ENCODE measurements around the gene PIH1D2.
"Not testable (repeated sequence)": the region's sequence is repeated elsewhere in the genome, so short reads cannot be mapped to it uniquely, and the experiment has no call there.

The PIH1D2 gene

DNA sequence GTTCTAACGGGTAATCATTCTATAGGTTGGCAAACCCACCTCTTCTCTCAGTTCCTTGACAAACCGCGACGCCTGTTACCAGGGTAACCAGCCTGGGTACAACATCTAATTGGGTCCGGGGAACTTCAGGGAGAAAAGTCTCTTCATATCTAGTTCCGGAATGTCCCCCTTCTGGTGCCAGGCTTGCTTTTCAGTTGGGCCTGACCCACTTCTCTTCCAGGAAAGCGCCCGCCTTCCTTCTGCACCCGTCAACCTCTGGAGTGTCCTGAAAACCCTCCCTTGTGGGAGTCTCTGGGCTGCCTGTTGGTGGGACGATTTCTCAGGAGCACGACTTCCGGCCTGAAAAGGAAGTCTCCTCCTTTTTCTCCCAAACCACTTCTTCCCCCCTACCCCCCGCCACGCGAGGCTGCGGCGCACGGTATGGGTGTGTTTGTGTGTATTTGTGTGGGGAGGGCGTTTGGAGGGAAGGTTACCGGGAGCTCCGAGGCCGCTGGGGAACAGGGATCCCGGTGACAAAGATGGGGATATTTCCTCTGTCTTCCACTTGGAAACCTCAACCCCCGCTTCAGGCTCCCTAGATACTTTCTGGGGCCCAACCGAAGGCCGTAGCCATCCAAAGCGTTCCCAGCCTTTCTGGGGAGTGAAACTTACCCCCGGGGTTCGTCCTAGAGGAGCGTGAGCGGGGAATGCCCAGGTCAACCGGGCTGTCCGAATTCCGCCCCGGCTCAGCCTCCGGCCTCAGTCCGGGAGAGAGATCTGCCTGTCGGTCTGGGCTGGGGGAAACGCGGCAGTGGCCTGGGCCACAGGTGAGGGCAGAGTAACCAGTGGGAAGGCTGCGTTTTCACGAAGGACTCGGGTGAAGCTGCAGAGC is at the start of gene PIH1D2, which contains the start of gene NKAPD1:
Gene PIH1D2 (minus strand): TSS at position 77 of the 871 bp plus-strand sequence. CDS start 843 bp downstream, outside the sequence.
Gene NKAPD1 (plus strand): TSS at position 359 of the 871 bp plus-strand sequence. CDS start 1,276 bp downstream, outside the sequence.
- DNase-seq (ENCODE audit: low read depth), result peak; percentile 70

DNA sequence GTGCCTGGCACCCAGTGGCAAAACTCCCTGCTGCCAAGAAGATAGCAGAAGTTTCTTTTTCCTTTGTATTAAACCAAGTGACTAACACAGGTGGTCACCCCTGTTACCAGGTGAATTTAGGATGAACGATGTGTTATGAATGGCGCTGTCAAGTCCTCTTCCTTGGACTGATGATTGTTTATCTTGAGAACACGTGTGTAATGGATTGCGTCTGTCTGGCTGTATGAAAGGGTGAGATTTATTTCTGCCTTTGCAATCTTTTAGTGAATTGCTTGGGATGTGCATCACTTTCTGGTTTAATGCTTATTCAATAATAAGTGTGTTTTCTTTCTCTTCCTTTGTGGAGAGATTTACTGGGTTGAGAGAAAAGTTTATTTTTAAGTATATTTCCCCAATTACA is 49.3 kb upstream of the PIH1D2 start:
- no peak for DNase-seq (ENCODE audit: low read depth)

DNA sequence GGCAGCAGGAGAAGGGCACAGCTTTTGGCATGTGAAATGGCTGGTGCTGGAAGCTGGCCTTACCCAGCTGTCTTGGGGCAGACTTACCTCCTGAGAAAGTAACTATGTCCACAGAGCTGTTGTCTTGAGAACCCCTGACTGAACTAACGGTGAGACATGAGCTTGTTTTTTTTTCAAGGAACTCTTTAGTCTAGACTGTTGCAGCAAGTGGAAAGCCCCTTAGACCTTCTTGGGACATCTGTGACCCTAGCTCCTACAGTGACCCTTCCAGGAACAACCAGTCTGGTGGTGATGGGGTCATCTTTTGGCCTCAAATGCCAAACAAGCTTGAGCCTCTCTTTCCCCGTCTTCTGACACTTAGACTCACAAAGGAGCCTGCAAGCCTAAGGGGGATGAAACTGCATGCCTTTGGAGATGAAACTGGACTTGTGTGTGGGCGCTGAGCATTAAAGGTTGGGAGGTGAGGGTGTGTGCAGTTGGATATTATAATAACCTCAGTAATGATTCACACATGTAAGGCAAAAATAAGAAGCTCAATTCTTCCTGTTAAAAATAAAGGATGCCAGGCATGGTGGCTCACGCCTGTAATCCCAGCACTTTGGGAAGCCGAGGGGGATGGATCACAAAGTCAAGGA is 48.3 kb upstream of the PIH1D2 start:
- DNase-seq (ENCODE audit: low read depth), result no peak

GRCh38 chr11:112118176-112118575 is 44.4 kb upstream of the PIH1D2 start:
- DNase-seq (ENCODE audit: low read depth), result no peak

DNA sequence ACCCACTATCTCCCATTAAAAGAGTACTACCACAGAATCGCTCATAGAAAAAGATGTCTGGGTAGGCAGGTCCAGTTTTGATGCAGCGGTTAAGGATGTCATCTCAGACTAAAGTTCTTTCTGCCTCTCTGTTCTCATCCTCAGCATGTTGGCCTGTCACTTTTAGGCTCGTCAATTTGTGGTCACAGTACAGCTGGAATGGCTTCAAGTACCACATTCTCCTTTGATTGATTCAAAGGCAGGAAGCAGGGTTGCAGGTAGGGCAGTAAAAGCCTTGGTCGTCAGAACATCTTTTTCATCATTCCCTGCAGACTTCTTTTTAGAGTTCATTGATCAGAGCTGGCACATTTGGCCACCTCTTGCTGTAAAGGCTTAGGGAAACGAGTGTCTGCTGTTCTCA is 41.6 kb upstream of the PIH1D2 start:
- DNase-seq (ENCODE audit: low read depth), result no peak

- no peak for DNase-seq (ENCODE audit: low read depth)
Observed at GRCh38 chr11:112114460-112114859, 40.6 kb upstream of the PIH1D2 start.

GRCh38 chr11:112113539-112114457 is 40.0 kb upstream of the PIH1D2 start:
- no peak for DNase-seq (ENCODE audit: low read depth)

GRCh38 chr11:112106070-112106469 is 32.3 kb upstream of the PIH1D2 start:
- no peak for DNase-seq (ENCODE audit: low read depth)

DNA sequence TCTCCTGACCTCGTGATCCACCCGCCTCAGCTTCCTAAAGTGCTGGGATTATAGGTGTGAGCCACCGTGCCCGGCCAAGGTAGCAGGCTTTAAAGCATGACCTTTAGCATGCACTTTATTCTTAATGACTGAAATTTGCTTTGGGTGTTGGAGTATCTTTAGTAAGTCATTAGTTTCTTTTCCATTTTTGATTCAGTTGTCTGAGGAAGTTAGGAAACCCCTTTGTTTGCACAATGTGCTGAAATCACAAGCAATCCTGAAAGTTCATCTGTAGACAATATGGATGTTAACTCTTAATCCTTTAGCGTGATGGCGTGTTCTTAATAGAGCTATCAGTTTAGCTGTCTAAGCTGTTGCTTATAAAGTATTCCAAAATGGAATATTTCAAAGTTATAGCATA is 29.6 kb upstream of the PIH1D2 start:
- DNase-seq (ENCODE audit: low read depth), result no peak

- DNase-seq (ENCODE audit: low read depth), result no peak
Observed at GRCh38 chr11:112100462-112100861, 26.6 kb upstream of the PIH1D2 start.

- no peak for DNase-seq (ENCODE audit: low read depth)
Observed at GRCh38 chr11:112097734-112098528, 24.1 kb upstream of the PIH1D2 start.

DNA sequence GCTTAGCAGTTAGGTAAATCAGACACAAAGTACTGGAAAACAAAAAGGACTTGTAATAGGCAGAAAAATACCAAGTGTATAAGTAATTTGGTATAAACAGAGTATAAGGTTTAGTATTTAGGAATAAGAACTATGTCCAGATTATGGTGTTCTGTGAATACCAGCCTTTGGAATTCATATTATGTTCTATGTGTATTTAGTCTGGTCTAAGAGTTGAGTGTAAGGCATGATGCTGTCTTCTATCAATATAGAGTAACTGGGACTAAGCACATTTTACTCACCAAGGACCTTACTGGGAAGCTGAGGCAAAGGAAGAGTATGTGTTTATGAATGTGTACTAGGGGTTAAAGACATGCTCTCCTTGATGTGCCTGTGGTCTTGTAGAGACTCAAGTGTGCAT is 22.4 kb upstream of the PIH1D2 start:
- no peak for DNase-seq (ENCODE audit: low read depth)

DNA sequence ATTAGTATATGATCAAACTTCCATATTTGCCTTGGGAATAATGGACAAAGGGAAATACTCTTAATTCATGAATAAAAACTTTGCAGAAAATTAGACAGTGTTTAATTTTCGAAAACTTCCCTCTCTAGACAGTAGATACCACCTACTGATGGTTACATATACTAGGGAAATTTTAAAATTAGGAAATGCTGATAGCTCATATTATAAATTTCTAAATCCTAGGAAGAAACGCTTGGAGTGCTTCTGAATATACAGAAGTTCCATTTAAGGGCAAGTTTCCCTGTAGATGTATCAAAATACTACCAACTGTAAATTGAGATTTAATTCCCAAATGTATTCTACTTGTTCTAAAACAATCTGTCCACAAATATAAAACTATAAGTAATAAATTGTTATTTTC is 21.5 kb upstream of the PIH1D2 start:
- not testable (repeated sequence) for DNase-seq (ENCODE audit: low read depth)

GRCh38 chr11:112087212-112087611 is 13.4 kb upstream of the PIH1D2 start:
- DNase-seq (ENCODE audit: low read depth), result no peak

- peak; percentile 93 for DNase-seq (ENCODE audit: low read depth)
Observed at GRCh38 chr11:112086422-112087191, 12.8 kb upstream of the PIH1D2 start, which contains the start of the genes SDHD and TIMM8B. SDHD (plus strand) TSS chr11:112086873; CDS start chr11:112086908, 35 bp downstream. TIMM8B (minus strand) TSS chr11:112086756; CDS start chr11:112086723, 33 bp downstream.

- DNase-seq (ENCODE audit: low read depth), result peak; percentile 9
Observed at GRCh38 chr11:112085822-112086421, 12.1 kb upstream of the PIH1D2 start.

- DNase-seq (ENCODE audit: low read depth), result no peak
Observed at GRCh38 chr11:112082729-112083128, 8.9 kb upstream of the PIH1D2 start.

GRCh38 chr11:112062923-112063322 is 10.9 kb downstream of the PIH1D2 start:
- DNase-seq (ENCODE audit: low read depth), result no peak

GRCh38 chr11:112058103-112058502 is 15.7 kb downstream of the PIH1D2 start:
- no peak for DNase-seq (ENCODE audit: low read depth)

DNA sequence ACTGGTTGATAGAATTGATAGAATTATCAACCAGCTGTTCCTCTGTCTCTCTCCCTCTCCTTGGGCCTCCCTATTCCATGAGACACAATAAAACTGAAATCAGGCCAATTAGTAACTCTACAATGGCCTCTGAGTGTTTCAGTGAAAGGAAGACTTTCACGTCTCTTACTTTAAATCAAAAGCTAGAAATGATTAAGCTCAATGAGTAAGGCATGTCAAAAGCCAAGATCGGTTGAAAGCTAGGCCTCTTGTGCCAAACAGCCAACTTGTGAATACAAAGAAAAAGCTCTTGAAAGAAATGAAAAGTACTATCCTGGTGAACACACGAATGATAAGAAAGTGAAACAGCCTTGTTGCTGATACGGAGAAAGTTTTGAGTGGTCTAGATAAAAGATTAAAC is 16.6 kb downstream of the PIH1D2 start:
- DNase-seq (ENCODE audit: low read depth), result no peak
